ENCODE results near the gene PPP4R3B.
"Not testable (repeated sequence)": the region's sequence is repeated elsewhere in the genome, so short reads cannot be mapped to it uniquely, and the experiment has no call there.

The PPP4R3B gene

GRCh38 chr2:55560855-55561254 is 56.6 kb downstream of the PPP4R3B start:
- Histone ChIP-seq H3K27ac (ENCODE audit: poor library complexity, severe bottlenecking) (no peak overlapping the region), H3K4me3 (ENCODE audit: severe bottlenecking) (no peak overlapping the region), H3K4me1 (ENCODE audit: insufficient read depth, poor library complexity, severe bottlenecking) (peaks cover 3% of the 10 kb centered on the region), H3K36me3 (ENCODE audit: low read depth) (peaks cover 85% of the 10 kb centered on the region), H3K27me3 (ENCODE audit: insufficient read depth, poor library complexity, severe bottlenecking) (no peaks in the 10 kb centered on the region), H3K9me3 (ENCODE audit: severe bottlenecking) (no peaks in the 10 kb centered on the region)
- TF ChIP-seq CTCF (IDR thresholded peaks at IDR 0.05; ENCODE audit: poor library complexity, severe bottlenecking): no peak
- DNase-seq (ENCODE audit: low spot score): no peak
- no peak for ATAC-seq (ENCODE audit: low read depth)

GRCh38 chr2:55556809-55557208 is 60.6 kb downstream of the PPP4R3B start:
- no peak for TF ChIP-seq CTCF (IDR thresholded peaks at IDR 0.05; ENCODE audit: poor library complexity, severe bottlenecking)
- no peak overlapping the region for H3K4me3 ChIP-seq (ENCODE audit: severe bottlenecking)
- DNase-seq (ENCODE audit: low spot score): no peak
- no peaks in the 10 kb centered on the region for H3K27me3 ChIP-seq (ENCODE audit: insufficient read depth, poor library complexity, severe bottlenecking)
- peaks cover 3% of the 10 kb centered on the region for H3K4me1 ChIP-seq (ENCODE audit: insufficient read depth, poor library complexity, severe bottlenecking)
- ATAC-seq (ENCODE audit: low read depth): no peak
- H3K27ac ChIP-seq (ENCODE audit: poor library complexity, severe bottlenecking): no peak overlapping the region
- no peaks in the 10 kb centered on the region for H3K9me3 ChIP-seq (ENCODE audit: severe bottlenecking)
- H3K36me3 ChIP-seq (ENCODE audit: low read depth): peaks cover 82% of the 10 kb centered on the region

- H3K27ac ChIP-seq (ENCODE audit: poor library complexity, severe bottlenecking): no peak overlapping the region
- H3K9me3 ChIP-seq (ENCODE audit: severe bottlenecking): no peaks in the 10 kb centered on the region
These were observed 61.4 kb downstream of the PPP4R3B start for GRCh38 chr2:55555977-55556376.

GRCh38 chr2:55553321-55553720 is 64.1 kb downstream of the PPP4R3B start:
- Histone ChIP-seq H3K27me3 (ENCODE audit: insufficient read depth, poor library complexity, severe bottlenecking) (no peaks in the 10 kb centered on the region), H3K9me3 (ENCODE audit: severe bottlenecking) (no peaks in the 10 kb centered on the region), H3K27ac (ENCODE audit: poor library complexity, severe bottlenecking) (no peak overlapping the region), H3K4me1 (ENCODE audit: insufficient read depth, poor library complexity, severe bottlenecking) (peaks cover 3% of the 10 kb centered on the region), H3K36me3 (ENCODE audit: low read depth) (peaks cover 81% of the 10 kb centered on the region), H3K4me3 (ENCODE audit: severe bottlenecking) (no peak overlapping the region)
- DNase-seq (ENCODE audit: low spot score) (no peak), ATAC-seq (ENCODE audit: low read depth) (no peak)
- TF ChIP-seq CTCF (IDR thresholded peaks at IDR 0.05; ENCODE audit: poor library complexity, severe bottlenecking): no peak

More at GRCh38 chr2:55555977-55556376, 61.4 kb downstream of the PPP4R3B start:
- TF ChIP-seq CTCF (IDR thresholded peaks at IDR 0.05; ENCODE audit: poor library complexity, severe bottlenecking): no peak
- ATAC-seq (ENCODE audit: low read depth) (peak; percentile 74), DNase-seq (ENCODE audit: low spot score) (no peak)
- Histone ChIP-seq H3K27me3 (ENCODE audit: insufficient read depth, poor library complexity, severe bottlenecking) (no peaks in the 10 kb centered on the region), H3K4me3 (ENCODE audit: severe bottlenecking) (no peak overlapping the region), H3K4me1 (ENCODE audit: insufficient read depth, poor library complexity, severe bottlenecking) (peaks cover 3% of the 10 kb centered on the region), H3K36me3 (ENCODE audit: low read depth) (peaks cover 78% of the 10 kb centered on the region)

GRCh38 chr2:55550368-55551102 is 66.9 kb downstream of the PPP4R3B start:
- DNase-seq (ENCODE audit: low spot score): no peak
- no peaks in the 10 kb centered on the region for H3K4me1 ChIP-seq (ENCODE audit: insufficient read depth, poor library complexity, severe bottlenecking)
- ATAC-seq (ENCODE audit: low read depth): peak; percentile 64

GRCh38 chr2:55547679-55548078 is 69.7 kb downstream of the PPP4R3B start:
- H3K36me3 ChIP-seq (ENCODE audit: low read depth): peaks cover 73% of the 10 kb centered on the region
- H3K4me1 ChIP-seq (ENCODE audit: insufficient read depth, poor library complexity, severe bottlenecking); H3K27ac ChIP-seq (ENCODE audit: poor library complexity, severe bottlenecking); DNase-seq (ENCODE audit: low spot score); H3K4me3 ChIP-seq (ENCODE audit: severe bottlenecking); ATAC-seq (ENCODE audit: low read depth); H3K9me3 ChIP-seq (ENCODE audit: severe bottlenecking); H3K27me3 ChIP-seq (ENCODE audit: insufficient read depth, poor library complexity, severe bottlenecking): not testable (repeated sequence)

More at GRCh38 chr2:55550368-55551102, 66.9 kb downstream of the PPP4R3B start:
- no peak overlapping the region for H3K27ac ChIP-seq (ENCODE audit: poor library complexity, severe bottlenecking)
- TF ChIP-seq CTCF (IDR thresholded peaks at IDR 0.05; ENCODE audit: poor library complexity, severe bottlenecking): no peak
- no peak overlapping the region for H3K4me3 ChIP-seq (ENCODE audit: severe bottlenecking)
- H3K9me3 ChIP-seq (ENCODE audit: severe bottlenecking): no peaks in the 10 kb centered on the region
- no peaks in the 10 kb centered on the region for H3K27me3 ChIP-seq (ENCODE audit: insufficient read depth, poor library complexity, severe bottlenecking)
- peaks cover 75% of the 10 kb centered on the region for H3K36me3 ChIP-seq (ENCODE audit: low read depth)

Measured in RWPE2 (cell line).